GM12865 (cell line): ENCODE data around the gene ACP7.

Experiments
- DNase-seq: peaks from one replicate; pipeline ENCODE4 v3.0.0; 2010; ENCODE audit warnings: low read depth
- H3K4me3 ChIP-seq: 2 replicates; pipeline ENCODE4 v1.5.1; 2011; ENCODE audit warnings: mild to moderate bottlenecking, low read depth, low read length, control low read depth
- CTCF ChIP-seq: IDR thresholded peaks from 2 replicates; pipeline ENCODE4 v1.5.1; 2011; ENCODE audit warnings: low read length, control low read depth, low read depth, inconsistent platforms; ENCODE audit not compliant: insufficient read depth; ENCODE audit errors: missing control alignments

The ACP7 gene

GRCh38 chr19:39083983-39084731, at the start of gene ACP7:
TSS of gene ACP7 (plus strand) at chr19:39084368. CDS start at chr19:39085270, 902 bp downstream.
- DNase-seq: no peak
- no peak for TF ChIP-seq CTCF
- H3K4me3 ChIP-seq: no peak within 1 kb of the TSS

DNA sequence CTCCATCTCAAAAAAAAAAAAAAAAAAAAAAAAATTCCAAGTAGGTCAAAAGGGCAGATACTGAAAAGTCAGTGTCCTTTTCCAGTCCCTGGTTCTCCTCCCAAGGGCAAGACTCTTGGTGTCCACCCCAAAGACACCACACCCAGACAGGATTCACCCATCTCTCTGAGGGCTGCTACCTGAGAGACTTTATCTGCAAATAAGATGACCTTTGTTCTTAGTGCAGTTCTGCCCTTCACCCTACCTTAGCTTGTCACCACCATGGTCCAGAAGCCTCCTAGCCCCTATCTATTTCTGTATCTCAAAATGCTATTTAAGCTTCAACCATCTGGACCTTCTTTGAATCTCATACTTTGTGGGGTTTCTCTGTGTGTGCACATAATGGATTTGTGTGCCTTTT, 47.6 kb upstream of the ACP7 start:
- H3K4me3 ChIP-seq: no peak overlapping the region
- no peak for DNase-seq
- TF ChIP-seq CTCF: no peak

GRCh38 chr19:39037194-39037593, 47.0 kb upstream of the ACP7 start:
- no peak overlapping the region for H3K4me3 ChIP-seq
- DNase-seq: no peak
- TF ChIP-seq CTCF: no peak

- H3K4me3 ChIP-seq: no peak overlapping the region
- no peak for TF ChIP-seq CTCF
- DNase-seq: no peak
Observed at GRCh38 chr19:39038098-39038497, 46.1 kb upstream of the ACP7 start.

- DNase-seq: no peak
- TF ChIP-seq CTCF: no peak
- H3K4me3 ChIP-seq: no peak overlapping the region
Observed at GRCh38 chr19:39045506-39045905, 38.7 kb upstream of the ACP7 start.

DNA sequence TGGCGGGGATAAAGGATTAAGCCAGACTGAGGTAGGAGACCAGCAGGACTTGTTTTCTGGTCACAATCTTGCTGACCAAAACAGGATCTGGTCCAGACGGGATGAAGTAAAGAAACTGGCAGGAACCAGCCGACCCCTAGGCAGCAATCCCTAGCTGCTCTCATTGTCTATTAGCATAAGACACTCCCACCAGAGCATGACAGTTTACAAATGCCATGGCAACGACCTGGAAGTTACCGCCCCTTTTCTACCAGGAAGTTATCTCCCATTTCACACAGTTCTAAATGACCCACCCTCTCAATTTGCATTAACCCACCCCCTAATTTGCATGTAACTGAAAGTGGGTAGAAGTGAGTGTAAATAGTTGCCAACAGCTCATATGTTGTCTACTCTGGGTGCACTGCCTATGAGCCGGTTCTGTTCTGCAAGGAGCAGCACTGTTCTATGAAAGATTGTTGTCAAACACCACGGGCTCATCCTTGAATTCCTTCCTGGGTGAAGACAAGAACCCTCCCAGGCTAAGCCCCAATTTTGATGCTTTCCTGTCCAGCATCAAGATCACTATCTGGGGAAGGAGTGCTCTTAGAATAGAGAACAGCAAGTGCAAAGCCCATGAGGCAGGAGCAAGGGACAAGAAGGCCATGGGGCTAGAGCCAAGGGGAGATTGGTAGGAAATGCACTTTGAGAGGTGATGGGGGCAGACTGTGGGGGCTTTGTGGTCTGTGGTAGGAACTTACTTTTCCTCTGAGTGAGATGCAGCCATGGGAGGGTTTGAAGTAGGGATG, 37.9 kb upstream of the ACP7 start:
- TF ChIP-seq CTCF: no peak
- H3K4me3 ChIP-seq: no peak overlapping the region
- DNase-seq: peak; percentile 44
